K562 (cell line): ENCODE data around the gene WBP1. TPM values are rescaled to one million over a fixed set of nuclear protein-coding genes. Genes with fewer than 3 reads are reported as not detected.
A peak's percentile ranks its signal among the peaks of the same experiment; 100 is the strongest.

Experiments used
- ATAC-seq: fragments of 200-7000 bp; cut with Tn5 transposase; 3 replicates; pipeline ENCODE4 v1.9.1; 2020; ENCODE audit warnings: moderate library complexity
- BruUV-seq: library from RNA; stranded (reverse); fragments of 400-500 nt; replicated peaks from 2 replicates; lab custom pipeline; 2021; lab: Mats Ljungman, UMichigan
- CTCF ChIA-PET: fragments of 300-600 bp; formaldehyde crosslinking; extraction: SDS; loops from one replicate; lab custom pipeline; 2021; ENCODE audit warnings: low intra/inter-chr PET ratio; lab: Yijun Ruan, JAX
- POLR2A ChIA-PET: fragments of 300-600, 350-650 bp; sonication (Branson Sonifier 250); formaldehyde crosslinking; extraction: SDS; loops from one replicate; lab custom pipeline; 2021; ENCODE audit warnings: antibody characterized with exemption, inconsistent platforms; lab: Yijun Ruan, JAX
- DNase-seq, 4 experiments: peaks; one replicate each; pipeline versions ENCODE4 v3.0.0 to v3.0.0-alpha.2; 2011 to 2018; ENCODE audit warnings: low spot score in 3 of 4, mixed read lengths in 3 of 4; ENCODE audit errors: extremely low read depth in 1 of 4
- FAIRE-seq: peaks from 2 replicates; lab custom pipeline; 2011; peaks lifted over from hg19 to GRCh38; lab: Jason Lieb, UNC
- H2AFZ ChIP-seq: 2 replicates; pipeline ENCODE4 v1.6.0; 2011; ENCODE audit warnings: low read depth, low read length, control low read depth, inconsistent platforms
- H3K27ac ChIP-seq: fragments of 200-600 bp; 3 replicates; pipeline ENCODE4 v1.8.0; 2011; ENCODE audit warnings: low read depth, mild to moderate bottlenecking, control low read depth, inconsistent platforms, low read length, moderate library complexity, mixed read lengths; ENCODE audit errors: extremely low read depth
- H3K27me3 ChIP-seq, 2 experiments: fragments of 300-600 bp in 1 of 2; 2 replicates in 1 of 2; 3 replicates in 1 of 2; pipeline versions ENCODE4 v1.6.0 to v1.8.0; 2011; ENCODE audit warnings: inconsistent platforms in 2 of 2, low read length in 2 of 2, mild to moderate bottlenecking in 1 of 2, mixed read lengths in 1 of 2, moderate library complexity in 1 of 2; ENCODE audit not compliant: control insufficient read depth in 2 of 2, insufficient read depth in 2 of 2
- H3K36me3 ChIP-seq: fragments of 300-600 bp; 3 replicates; pipeline ENCODE4 v1.8.0; 2011; ENCODE audit warnings: mild to moderate bottlenecking, low read length, inconsistent platforms; ENCODE audit not compliant: control insufficient read depth, insufficient read depth
- H3K4me1 ChIP-seq, 2 experiments: fragments of 200-600 bp in 1 of 2; replicated peaks in 1 of 2; 2 replicates in 1 of 2; 3 replicates in 1 of 2; pipeline versions ENCODE4 v1.5.1 to v1.8.0; 2011; ENCODE audit warnings: inconsistent platforms in 2 of 2, low read length in 2 of 2, mild to moderate bottlenecking in 1 of 2, mixed read lengths in 1 of 2, moderate library complexity in 1 of 2; ENCODE audit not compliant: control insufficient read depth in 2 of 2, insufficient read depth in 2 of 2
- H3K4me2 ChIP-seq: 2 replicates; pipeline ENCODE4 v1.6.1; 2011; ENCODE audit warnings: low read length, control low read depth, inconsistent platforms, mixed read lengths; ENCODE audit not compliant: insufficient read depth
- H3K4me3 ChIP-seq: fragments of 200-600 bp; sonication (generic), shearing (Covaris generic); 2 replicates; pipeline ENCODE4 v1.5.1; 2016; ENCODE audit warnings: control low read depth, inconsistent platforms
- H3K79me2 ChIP-seq: fragments of 200-600 bp; 3 replicates; pipeline ENCODE4 v1.8.0; 2011; ENCODE audit warnings: low read length, inconsistent platforms; ENCODE audit not compliant: control insufficient read depth, insufficient read depth
- H3K9ac ChIP-seq, 2 experiments: 2 replicates each; pipeline versions ENCODE4 v1.6.0 to v1.6.1; 2011; ENCODE audit warnings: low read depth in 2 of 2, low read length in 2 of 2, control low read depth in 1 of 2, inconsistent platforms in 1 of 2, mild to moderate bottlenecking in 1 of 2, mixed read lengths in 1 of 2; ENCODE audit not compliant: insufficient read depth in 1 of 2
- H3K9me1 ChIP-seq: one replicate; pipeline ENCODE4 v1.6.0; 2011; ENCODE audit warnings: inconsistent platforms, mild to moderate bottlenecking, low read length, moderate library complexity; ENCODE audit not compliant: control insufficient read depth, insufficient read depth
- H3K9me3 ChIP-seq: replicated peaks from 2 replicates; pipeline ENCODE4 v1.5.1; 2011; ENCODE audit warnings: low read depth, low read length, inconsistent platforms; ENCODE audit not compliant: control insufficient read depth, insufficient read depth
- H4K20me1 ChIP-seq: replicated peaks from 2 replicates; pipeline ENCODE4 v1.6.1; 2011; ENCODE audit warnings: low read length, inconsistent platforms, mixed read lengths; ENCODE audit not compliant: control insufficient read depth, insufficient read depth
- NONO ChIP-seq, 2 experiments: fragments of 200-400 bp in 1 of 2; fragments of 450-650 bp in 1 of 2; formaldehyde crosslinking in 1 of 2; IDR thresholded peaks; 2 replicates each; pipeline ENCODE4 v1.6.1; 2017; ENCODE audit warnings: low read depth in 2 of 2, mild to moderate bottlenecking in 2 of 2, moderate library complexity in 2 of 2, low read length in 1 of 2
- SMAD4 ChIP-seq: fragments of 250-450 bp; sonication (Bioruptor Pico); conservative IDR thresholded peaks from 2 replicates; pipeline ENCODE4 v1.8.0; 2021; ENCODE audit warnings: inconsistent platforms, mild to moderate bottlenecking, moderate library complexity
- SREBF2 ChIP-seq: sonication (generic); formaldehyde crosslinking; IDR thresholded peaks from 2 replicates; pipeline ENCODE4 v1.4.0; 2020; ENCODE audit warnings: mild to moderate bottlenecking, missing genetic modification reagents
- TOE1 ChIP-seq, 2 experiments: fragments of 450-650 bp in 1 of 2; sonication (generic) in 1 of 2; formaldehyde crosslinking in 1 of 2; IDR thresholded peaks; 2 replicates each; pipeline versions ENCODE4 v1.7.1 to v1.8.0; 2016 to 2022; ENCODE audit warnings: borderline replicate concordance in 2 of 2, mild to moderate bottlenecking in 2 of 2, antibody characterized with exemption in 1 of 2, inconsistent platforms in 1 of 2, low read depth in 1 of 2, missing genetic modification reagents in 1 of 2, moderate library complexity in 1 of 2
- ZNF174 ChIP-seq: fragments of 250-450 bp; sonication (Bioruptor Pico); IDR thresholded peaks from 2 replicates; pipeline ENCODE4 v1.4.0; 2020; ENCODE audit warnings: mild to moderate bottlenecking
- WGBS: fragments of 100-300 bp; shearing (Covaris generic); methylation state at CpG from one replicate; pipeline ENCODE4 v1.1.6; 2016; ENCODE audit warnings: low coverage, mixed read lengths; ENCODE audit not compliant: insufficient coverage; ENCODE audit errors: missing lambda C conversion rate; 5-methylcytosine and 5-hydroxymethylcytosine counted together
- in situ Hi-C: fragments of 300-500 bp; cut with MboI; formaldehyde crosslinking; loops from 4 replicates; pipeline ENCODE4 v1.15.0; 2018; ENCODE audit warnings: inconsistent platforms, mixed read lengths
- intact Hi-C: fragments of 100-400 bp; cut with micrococcal nuclease; formaldehyde crosslinking; loops from 2 replicates; pipeline ENCODE4 v1.14.2; 2022
- polyA plus RNA-seq, 8 experiments: library from polyadenylated mRNA; depleted of rRNA in 4 of 8; stranded (reverse) in 5 of 8; unstranded in 3 of 8; fragments of >200 nt; fragmentation: Nextera tagmentation in 2 of 8; fragmentation: Illumina TruSeq in 1 of 8; extraction: Ambion mirVana in 2 of 8; extraction: Trizol in 1 of 8; gene quantifications; 2 replicates each; pipeline versions ENCODE4 v1.2.1 to v1.2.3, GENCODE V29; 2011 to 2014; ENCODE audit warnings: inconsistent platforms in 1 of 8, missing spikeins in 1 of 8
- total RNA-seq, 7 experiments: library from RNA; depleted of rRNA in 6 of 7; stranded (reverse); fragments of >200 nt in 6 of 7; fragmentation: Illumina TruSeq in 2 of 7; extraction: Trizol in 2 of 7; gene quantifications; 2 replicates each; pipeline versions ENCODE4 v1.2.1 to v1.2.3, GENCODE V29; 2011 to 2021; ENCODE audit warnings: low replicate concordance in 1 of 7

Gene WBP1
- total and polyA plus RNA-seq, 9 of the 15 experiments (the other 6 are each of a cell fraction or from before 2014, with no cell fraction given) = 1.9 to 27.7 (median 14.2) TPM

GRCh38 chr2:74488643-74489481 lies 30.6 kb downstream of the WBP1 start (continued):
- no peak for TF ChIP-seq TOE1 (IDR thresholded peaks at IDR 0.05; ENCODE audit: borderline replicate concordance)
- TF ChIP-seq TOE1 (CRISPR knock-in tag; IDR thresholded peaks at IDR 0.05; ENCODE audit: borderline replicate concordance, low read depth) = no peak
- no peak for TF ChIP-seq NONO (IDR thresholded peaks at IDR 0.05; ENCODE audit: low read depth in 2 of 2, low read length in 1 of 2)

GRCh38 chr2:74489906-74490305 lies 31.7 kb downstream of the WBP1 start:
- ChIA-PET POLR2A (interaction anchor here (1.2 to 2.4 kb wide), 3 partner anchors 9 to 14 kb away, joined by 5 to 13 read pairs (median 6); no protein-coding TSS in a partner anchor), CTCF (no interaction called here)
- in situ Hi-C loops (loop anchor here (5.0 kb wide), 1 partner anchor 82 kb away; no protein-coding TSS in a partner anchor), intact Hi-C loops (no loop called here)
- H4K20me1 ChIP-seq = no peaks in the 10 kb centered on the region
- H3K9ac ChIP-seq = peak overlapping the region in 1 of 2 experiments; percentile 52; a peak in 1 of 4 replicates
- H3K36me3 ChIP-seq = peaks cover 63% of the 10 kb centered on the region; the same call in 2 of the 3 replicates
- no peaks in the 10 kb centered on the region for H3K9me1 ChIP-seq
- no TSS peak for BruUV-seq
- H3K4me3 ChIP-seq = no peak overlapping the region
- H3K27me3 ChIP-seq = no peaks in the 10 kb centered on the region
- H3K79me2 ChIP-seq = no peaks in the 10 kb centered on the region
- FAIRE-seq = no peak
- no peak for ATAC-seq
- no peaks in the 10 kb centered on the region for H3K9me3 ChIP-seq
- no peak overlapping the region for H2AFZ ChIP-seq
- H3K27ac ChIP-seq = no peak overlapping the region
- DNase-seq = no peak
- H3K4me2 ChIP-seq = no peak overlapping the region
- 90% methylated on average over 8 of the region's 9 CpGs for WGBS
- H3K4me1 ChIP-seq = peaks cover 4 to 6% of the 10 kb centered on the region in 2 experiments; a peak in 4 of 5 replicates
- TF ChIP-seq SMAD4 (CRISPR knock-in tag) (no peak), SREBF2 (no peak), ZNF174 (CRISPR knock-in tag) (no peak)
